ENCODE results near the gene PKN2. TPM values are rescaled to one million over a fixed set of nuclear protein-coding genes. Genes with fewer than 3 reads are reported as not detected.
A peak's percentile ranks its signal among the peaks of the same experiment; 100 is the strongest.

PKN2 gene
- total RNA-seq, 1 donor from 2014 or later = 37.5 TPM

DNA sequence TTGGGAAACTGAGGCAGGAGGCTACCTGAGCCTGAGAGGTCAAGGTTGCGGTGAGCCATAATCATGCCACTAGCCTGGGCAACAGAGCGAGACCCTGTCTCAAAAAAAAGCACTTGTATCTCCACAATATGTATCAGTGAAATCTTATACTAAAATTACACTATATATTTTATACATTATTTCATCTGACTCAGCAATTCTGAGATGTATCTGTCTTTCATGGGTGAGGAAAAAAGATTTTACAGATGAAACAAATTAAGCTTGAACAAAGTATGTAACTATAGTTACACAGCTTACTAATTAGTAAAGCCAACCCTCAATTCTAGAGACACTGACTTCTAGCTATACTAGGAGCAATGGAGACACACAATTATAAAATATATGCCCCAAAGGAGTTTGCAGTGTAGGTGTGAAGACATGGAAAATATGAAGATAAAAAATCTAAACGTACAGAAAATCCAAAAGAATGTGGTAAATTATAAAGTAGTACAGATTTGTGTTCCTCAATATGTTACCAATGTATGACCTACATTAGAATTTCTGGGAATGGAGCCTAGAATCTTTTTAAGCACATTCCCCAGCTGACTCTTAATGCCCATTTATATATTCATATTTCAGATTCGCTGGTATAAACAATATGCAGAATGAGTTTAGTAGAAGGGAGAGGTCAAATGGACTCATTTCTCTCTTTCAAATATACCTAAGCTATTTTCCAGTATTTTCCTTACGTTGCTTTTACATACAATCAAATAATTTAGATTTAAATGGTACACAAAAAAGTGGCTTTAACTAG, 192.7 kb downstream of the PKN2 start:
- FAIRE-seq (no peak), DNase-seq (ENCODE audit: low read depth) (no peak)
- H3K4me3 Mint-ChIP-seq (ENCODE audit: unreplicated experiment) = no peak overlapping the region
- peaks cover 5% of the 10 kb centered on the region for H3K36me3 ChIP-seq (ENCODE audit: insufficient read depth, low read length)
- H3K9me3 ChIP-seq (ENCODE audit: insufficient read depth, low read depth, low read length) = no peaks in the 10 kb centered on the region
- no peak overlapping the region for H3K4me2 ChIP-seq (ENCODE audit: low read length)
- peaks cover 80% of the 10 kb centered on the region for H3K79me2 ChIP-seq (ENCODE audit: insufficient read depth, low read length)
- no peak overlapping the region for H2AFZ ChIP-seq (ENCODE audit: low read depth, low read length)
- H3K4me1 Mint-ChIP-seq (ENCODE audit: low read depth, unreplicated experiment) = no peaks in the 10 kb centered on the region
- H3K4me3 ChIP-seq (ENCODE audit: insufficient read depth, low read depth, low read length) = no peak overlapping the region
- peaks cover 48% of the 10 kb centered on the region for H4K20me1 ChIP-seq (ENCODE audit: insufficient read depth, low read length)
- TF ChIP-seq, protein P1, sequence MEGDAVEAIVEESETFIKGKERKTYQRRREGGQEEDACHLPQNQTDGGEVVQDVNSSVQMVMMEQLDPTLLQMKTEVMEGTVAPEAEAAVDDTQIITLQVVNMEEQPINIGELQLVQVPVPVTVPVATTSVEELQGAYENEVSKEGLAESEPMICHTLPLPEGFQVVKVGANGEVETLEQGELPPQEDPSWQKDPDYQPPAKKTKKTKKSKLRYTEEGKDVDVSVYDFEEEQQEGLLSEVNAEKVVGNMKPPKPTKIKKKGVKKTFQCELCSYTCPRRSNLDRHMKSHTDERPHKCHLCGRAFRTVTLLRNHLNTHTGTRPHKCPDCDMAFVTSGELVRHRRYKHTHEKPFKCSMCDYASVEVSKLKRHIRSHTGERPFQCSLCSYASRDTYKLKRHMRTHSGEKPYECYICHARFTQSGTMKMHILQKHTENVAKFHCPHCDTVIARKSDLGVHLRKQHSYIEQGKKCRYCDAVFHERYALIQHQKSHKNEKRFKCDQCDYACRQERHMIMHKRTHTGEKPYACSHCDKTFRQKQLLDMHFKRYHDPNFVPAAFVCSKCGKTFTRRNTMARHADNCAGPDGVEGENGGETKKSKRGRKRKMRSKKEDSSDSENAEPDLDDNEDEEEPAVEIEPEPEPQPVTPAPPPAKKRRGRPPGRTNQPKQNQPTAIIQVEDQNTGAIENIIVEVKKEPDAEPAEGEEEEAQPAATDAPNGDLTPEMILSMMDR (IDR thresholded peaks at IDR 0.05; ENCODE audit: insufficient read depth, low read depth, low read length) = no peak
- TF ChIP-seq EZH2 (IDR thresholded peaks at IDR 0.05; ENCODE audit: insufficient read depth, low read length) = no peak
- H3K4me1 ChIP-seq (ENCODE audit: insufficient read depth, low read length) = no peaks in the 10 kb centered on the region
- H3K27me3 Mint-ChIP-seq (ENCODE audit: low read depth, unreplicated experiment) = no peaks in the 10 kb centered on the region
- no peak overlapping the region for H3K27ac ChIP-seq (ENCODE audit: low read depth, low read length)
- no peak overlapping the region for H3K9ac ChIP-seq (ENCODE audit: low read length)
- H3K27ac Mint-ChIP-seq (ENCODE audit: unreplicated experiment) = no peak overlapping the region
- no peaks in the 10 kb centered on the region for H3K27me3 ChIP-seq (ENCODE audit: insufficient read depth, low read length)
- H3K9me3 Mint-ChIP-seq (ENCODE audit: unreplicated experiment) = no peaks in the 10 kb centered on the region
- H3K36me3 Mint-ChIP-seq (ENCODE audit: low read depth, unreplicated experiment) = no peaks in the 10 kb centered on the region

DNA sequence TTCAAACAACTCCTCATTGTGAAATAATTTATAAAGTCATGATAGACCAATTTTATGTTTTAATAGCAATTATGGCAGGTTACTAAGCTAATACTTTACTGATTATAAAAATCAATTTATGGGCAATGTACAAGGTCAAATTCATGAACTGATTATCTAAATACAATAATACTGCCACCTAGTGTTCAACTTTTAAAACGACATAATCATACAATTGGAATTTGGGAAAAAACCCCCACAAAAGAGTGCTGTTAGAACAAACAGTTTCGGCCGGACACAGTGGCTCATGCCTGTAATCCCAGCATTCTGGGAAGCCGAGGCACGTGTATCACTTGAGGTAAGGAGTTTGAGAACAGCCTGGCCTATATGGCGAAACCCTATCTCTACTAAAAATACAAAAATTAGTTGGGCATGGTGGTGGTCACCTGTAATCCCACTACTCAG, 193.3 kb downstream of the PKN2 start:
- Histone ChIP-seq H3K79me2 (ENCODE audit: insufficient read depth, low read length) (peaks cover 81% of the 10 kb centered on the region), H2AFZ (ENCODE audit: low read depth, low read length) (no peak overlapping the region), H3K9me3 (ENCODE audit: insufficient read depth, low read depth, low read length) (no peaks in the 10 kb centered on the region), H3K4me1 (ENCODE audit: insufficient read depth, low read length) (no peaks in the 10 kb centered on the region), H3K4me2 (ENCODE audit: low read length) (no peak overlapping the region), H3K27me3 (ENCODE audit: insufficient read depth, low read length) (no peaks in the 10 kb centered on the region), H3K4me3 (ENCODE audit: insufficient read depth, low read depth, low read length) (no peak overlapping the region), H3K36me3 (ENCODE audit: insufficient read depth, low read length) (peaks cover 5% of the 10 kb centered on the region), H3K9ac (ENCODE audit: low read length) (peak overlapping the region; percentile 56), H4K20me1 (ENCODE audit: insufficient read depth, low read length) (peaks cover 48% of the 10 kb centered on the region), H3K27ac (ENCODE audit: low read depth, low read length) (no peak overlapping the region)
- Mint-ChIP-seq H3K27me3 (ENCODE audit: low read depth, unreplicated experiment) (no peaks in the 10 kb centered on the region), H3K36me3 (ENCODE audit: low read depth, unreplicated experiment) (peaks cover 2% of the 10 kb centered on the region), H3K4me1 (ENCODE audit: low read depth, unreplicated experiment) (peaks cover 2% of the 10 kb centered on the region), H3K27ac (ENCODE audit: unreplicated experiment) (no peak overlapping the region), H3K9me3 (ENCODE audit: unreplicated experiment) (no peaks in the 10 kb centered on the region), H3K4me3 (ENCODE audit: unreplicated experiment) (no peak overlapping the region)
- no peak for TF ChIP-seq EZH2 (IDR thresholded peaks at IDR 0.05; ENCODE audit: insufficient read depth, low read length)
- TF ChIP-seq, protein P1 (IDR thresholded peaks at IDR 0.05; ENCODE audit: insufficient read depth, low read depth, low read length) = peak; percentile 41
- peak; percentile 26 for DNase-seq (ENCODE audit: low read depth)
- FAIRE-seq = no peak

DNA sequence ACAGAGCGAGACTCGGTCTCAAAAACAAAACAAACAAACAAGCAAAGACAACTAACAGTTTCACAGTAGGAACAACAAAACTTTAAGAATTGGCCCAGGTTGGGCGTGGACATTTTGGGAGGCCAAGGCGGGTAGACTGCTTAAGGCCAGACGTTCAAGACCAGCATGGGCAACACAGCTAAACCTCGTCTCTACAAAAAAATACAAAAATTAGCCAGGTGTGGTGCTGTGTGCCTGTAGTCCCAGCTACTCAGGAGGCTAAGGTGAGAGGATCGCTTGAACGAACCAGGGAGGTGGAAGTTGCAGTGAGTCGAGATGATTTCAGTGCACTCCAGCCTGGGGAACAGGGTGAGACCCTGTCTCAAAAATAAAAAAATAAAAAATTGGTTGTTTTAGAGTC, 193.8 kb downstream of the PKN2 start:
- Histone ChIP-seq H4K20me1 (ENCODE audit: insufficient read depth, low read length) (peaks cover 48% of the 10 kb centered on the region), H3K9ac (ENCODE audit: low read length) (peak overlapping the region; percentile 56), H3K27ac (ENCODE audit: low read depth, low read length) (no peak overlapping the region), H3K4me2 (ENCODE audit: low read length) (no peak overlapping the region), H3K4me1 (ENCODE audit: insufficient read depth, low read length) (no peaks in the 10 kb centered on the region), H3K4me3 (ENCODE audit: insufficient read depth, low read depth, low read length) (no peak overlapping the region), H2AFZ (ENCODE audit: low read depth, low read length) (no peak overlapping the region), H3K79me2 (ENCODE audit: insufficient read depth, low read length) (peaks cover 81% of the 10 kb centered on the region), H3K27me3 (ENCODE audit: insufficient read depth, low read length) (no peaks in the 10 kb centered on the region), H3K9me3 (ENCODE audit: insufficient read depth, low read depth, low read length) (no peaks in the 10 kb centered on the region), H3K36me3 (ENCODE audit: insufficient read depth, low read length) (peaks cover 9% of the 10 kb centered on the region)
- DNase-seq (ENCODE audit: low read depth) = no peak
- no peak for FAIRE-seq
- TF ChIP-seq, protein P1 (IDR thresholded peaks at IDR 0.05; ENCODE audit: insufficient read depth, low read depth, low read length) = no peak
- TF ChIP-seq EZH2 (IDR thresholded peaks at IDR 0.05; ENCODE audit: insufficient read depth, low read length) = no peak
- no peaks in the 10 kb centered on the region for H3K9me3 Mint-ChIP-seq (ENCODE audit: unreplicated experiment)
- peaks cover 7% of the 10 kb centered on the region for H3K4me1 Mint-ChIP-seq (ENCODE audit: low read depth, unreplicated experiment)
- no peak overlapping the region for H3K4me3 Mint-ChIP-seq (ENCODE audit: unreplicated experiment)
- no peak overlapping the region for H3K27ac Mint-ChIP-seq (ENCODE audit: unreplicated experiment)
- H3K36me3 Mint-ChIP-seq (ENCODE audit: low read depth, unreplicated experiment) = peaks cover 3% of the 10 kb centered on the region
- H3K27me3 Mint-ChIP-seq (ENCODE audit: low read depth, unreplicated experiment) = no peaks in the 10 kb centered on the region

All from astrocyte (in vitro differentiated cells and primary cell).